K562 (cell line): ENCODE data around the gene PIANP. TPM values are rescaled to one million over a fixed set of nuclear protein-coding genes. Genes with fewer than 3 reads are reported as not detected.

Experiments
- ATAC-seq: fragments of 200-7000 bp; cut with Tn5 transposase; 3 replicates; pipeline ENCODE4 v1.9.1; 2020; ENCODE audit warnings: moderate library complexity
- BruUV-seq: library from RNA; stranded (reverse); fragments of 400-500 nt; replicated peaks from 2 replicates; lab custom pipeline; 2021; lab: Mats Ljungman, UMichigan
- CTCF ChIA-PET: fragments of 300-600 bp; formaldehyde crosslinking; extraction: SDS; loops from one replicate; lab custom pipeline; 2021; ENCODE audit warnings: low intra/inter-chr PET ratio; lab: Yijun Ruan, JAX
- POLR2A ChIA-PET: fragments of 300-600, 350-650 bp; sonication (Branson Sonifier 250); formaldehyde crosslinking; extraction: SDS; loops from one replicate; lab custom pipeline; 2021; ENCODE audit warnings: antibody characterized with exemption, inconsistent platforms; lab: Yijun Ruan, JAX
- DNase-seq, 4 experiments: peaks; one replicate each; pipeline versions ENCODE4 v3.0.0 to v3.0.0-alpha.2; 2011 to 2018; ENCODE audit warnings: low spot score in 3 of 4, mixed read lengths in 3 of 4; ENCODE audit errors: extremely low read depth in 1 of 4
- FAIRE-seq: peaks from 2 replicates; lab custom pipeline; 2011; peaks lifted over from hg19 to GRCh38; lab: Jason Lieb, UNC
- H2AFZ ChIP-seq: 2 replicates; pipeline ENCODE4 v1.6.0; 2011; ENCODE audit warnings: low read depth, low read length, control low read depth, inconsistent platforms
- H3K27ac ChIP-seq: fragments of 200-600 bp; 3 replicates; pipeline ENCODE4 v1.8.0; 2011; ENCODE audit warnings: low read depth, mild to moderate bottlenecking, control low read depth, inconsistent platforms, low read length, moderate library complexity, mixed read lengths; ENCODE audit errors: extremely low read depth
- H3K27me3 ChIP-seq, 2 experiments: fragments of 300-600 bp in 1 of 2; 2 replicates in 1 of 2; 3 replicates in 1 of 2; pipeline versions ENCODE4 v1.6.0 to v1.8.0; 2011; ENCODE audit warnings: inconsistent platforms in 2 of 2, low read length in 2 of 2, mild to moderate bottlenecking in 1 of 2, mixed read lengths in 1 of 2, moderate library complexity in 1 of 2; ENCODE audit not compliant: control insufficient read depth in 2 of 2, insufficient read depth in 2 of 2
- H3K36me3 ChIP-seq: fragments of 300-600 bp; 3 replicates; pipeline ENCODE4 v1.8.0; 2011; ENCODE audit warnings: mild to moderate bottlenecking, low read length, inconsistent platforms; ENCODE audit not compliant: control insufficient read depth, insufficient read depth
- H3K4me1 ChIP-seq, 2 experiments: fragments of 200-600 bp in 1 of 2; replicated peaks in 1 of 2; 2 replicates in 1 of 2; 3 replicates in 1 of 2; pipeline versions ENCODE4 v1.5.1 to v1.8.0; 2011; ENCODE audit warnings: inconsistent platforms in 2 of 2, low read length in 2 of 2, mild to moderate bottlenecking in 1 of 2, mixed read lengths in 1 of 2, moderate library complexity in 1 of 2; ENCODE audit not compliant: control insufficient read depth in 2 of 2, insufficient read depth in 2 of 2
- H3K4me2 ChIP-seq: 2 replicates; pipeline ENCODE4 v1.6.1; 2011; ENCODE audit warnings: low read length, control low read depth, inconsistent platforms, mixed read lengths; ENCODE audit not compliant: insufficient read depth
- H3K4me3 ChIP-seq: fragments of 200-600 bp; sonication (generic), shearing (Covaris generic); 2 replicates; pipeline ENCODE4 v1.5.1; 2016; ENCODE audit warnings: control low read depth, inconsistent platforms
- H3K79me2 ChIP-seq: fragments of 200-600 bp; 3 replicates; pipeline ENCODE4 v1.8.0; 2011; ENCODE audit warnings: low read length, inconsistent platforms; ENCODE audit not compliant: control insufficient read depth, insufficient read depth
- H3K9ac ChIP-seq, 2 experiments: 2 replicates each; pipeline versions ENCODE4 v1.6.0 to v1.6.1; 2011; ENCODE audit warnings: low read depth in 2 of 2, low read length in 2 of 2, control low read depth in 1 of 2, inconsistent platforms in 1 of 2, mild to moderate bottlenecking in 1 of 2, mixed read lengths in 1 of 2; ENCODE audit not compliant: insufficient read depth in 1 of 2
- H3K9me1 ChIP-seq: one replicate; pipeline ENCODE4 v1.6.0; 2011; ENCODE audit warnings: inconsistent platforms, mild to moderate bottlenecking, low read length, moderate library complexity; ENCODE audit not compliant: control insufficient read depth, insufficient read depth
- H3K9me3 ChIP-seq: replicated peaks from 2 replicates; pipeline ENCODE4 v1.5.1; 2011; ENCODE audit warnings: low read depth, low read length, inconsistent platforms; ENCODE audit not compliant: control insufficient read depth, insufficient read depth
- H4K20me1 ChIP-seq: replicated peaks from 2 replicates; pipeline ENCODE4 v1.6.1; 2011; ENCODE audit warnings: low read length, inconsistent platforms, mixed read lengths; ENCODE audit not compliant: control insufficient read depth, insufficient read depth
- BRD4 ChIP-seq: fragments of 200-600 bp; sonication (generic); IDR thresholded peaks from 2 replicates; pipeline ENCODE4 v1.6.1; 2017; ENCODE audit warnings: inconsistent platforms
- COPS2 ChIP-seq: fragments of 450-650 bp; conservative IDR thresholded peaks from 2 replicates; pipeline ENCODE4 v1.6.1; 2016; ENCODE audit warnings: mild to moderate bottlenecking, moderate library complexity
- DNMT1 ChIP-seq: fragments of 450-650 bp; IDR thresholded peaks from 2 replicates; pipeline ENCODE4 v1.6.1; 2016; ENCODE audit warnings: antibody characterized with exemption, mild to moderate bottlenecking
- EHMT2 ChIP-seq: fragments of 450-650 bp; IDR thresholded peaks from 2 replicates; pipeline ENCODE4 v1.6.1; 2018; ENCODE audit warnings: antibody characterized with exemption
- MAFK ChIP-seq: IDR thresholded peaks from 2 replicates; pipeline ENCODE4 v1.6.1; 2011; ENCODE audit warnings: low read length, improper control_type of control experiment
- NBN ChIP-seq: fragments of 450-650 bp; IDR thresholded peaks from 2 replicates; pipeline ENCODE4 v1.6.1; 2016; ENCODE audit warnings: low read depth, mild to moderate bottlenecking
- RAD21 ChIP-seq, 2 experiments: fragments of 250-450 bp in 1 of 2; fragments of 450-650 bp in 1 of 2; sonication (Bioruptor Pico) in 1 of 2; formaldehyde crosslinking in 1 of 2; IDR thresholded peaks in 1 of 2; conservative IDR thresholded peaks in 1 of 2; 2 replicates each; pipeline versions ENCODE4 v1.4.0 to v1.8.0; 2020 to 2022; ENCODE audit warnings: mild to moderate bottlenecking in 2 of 2, moderate library complexity in 1 of 2
- RBM17 ChIP-seq: fragments of 200-400 bp; formaldehyde crosslinking; IDR thresholded peaks from 2 replicates; pipeline ENCODE4 v1.6.1; 2017; ENCODE audit warnings: low read depth, mild to moderate bottlenecking, low read length, borderline replicate concordance
- SIX5 ChIP-seq, 2 experiments: IDR thresholded peaks; 2 replicates each; pipeline ENCODE4 v1.6.1; 2011; ENCODE audit warnings: low read length in 2 of 2, borderline replicate concordance in 1 of 2, low read depth in 1 of 2, mild to moderate bottlenecking in 1 of 2, moderate library complexity in 1 of 2; ENCODE audit not compliant: insufficient read depth in 1 of 2
- ZNF316 ChIP-seq: fragments of 450-650 bp; IDR thresholded peaks from 2 replicates; pipeline ENCODE4 v1.6.1; 2016
- WGBS: fragments of 100-300 bp; shearing (Covaris generic); methylation state at CpG from one replicate; pipeline ENCODE4 v1.1.6; 2016; ENCODE audit warnings: low coverage, mixed read lengths; ENCODE audit not compliant: insufficient coverage; ENCODE audit errors: missing lambda C conversion rate; 5-methylcytosine and 5-hydroxymethylcytosine counted together
- in situ Hi-C: fragments of 300-500 bp; cut with MboI; formaldehyde crosslinking; loops from 4 replicates; pipeline ENCODE4 v1.15.0; 2018; ENCODE audit warnings: inconsistent platforms, mixed read lengths
- intact Hi-C: fragments of 100-400 bp; cut with micrococcal nuclease; formaldehyde crosslinking; loops from 2 replicates; pipeline ENCODE4 v1.14.2; 2022
- polyA plus RNA-seq, 8 experiments: library from polyadenylated mRNA; depleted of rRNA in 4 of 8; stranded (reverse) in 5 of 8; unstranded in 3 of 8; fragments of >200 nt; fragmentation: Nextera tagmentation in 2 of 8; fragmentation: Illumina TruSeq in 1 of 8; extraction: Ambion mirVana in 2 of 8; extraction: Trizol in 1 of 8; gene quantifications; 2 replicates each; pipeline versions ENCODE4 v1.2.1 to v1.2.3, GENCODE V29; 2011 to 2014; ENCODE audit warnings: inconsistent platforms in 1 of 8, missing spikeins in 1 of 8
- total RNA-seq, 7 experiments: library from RNA; depleted of rRNA in 6 of 7; stranded (reverse); fragments of >200 nt in 6 of 7; fragmentation: Illumina TruSeq in 2 of 7; extraction: Trizol in 2 of 7; gene quantifications; 2 replicates each; pipeline versions ENCODE4 v1.2.1 to v1.2.3, GENCODE V29; 2011 to 2021; ENCODE audit warnings: low replicate concordance in 1 of 7
- TF ChIP-seq, protein P1 (sequence below), 2 experiments: fragments of 450-650 bp in 1 of 2; IDR thresholded peaks; 2 replicates each; pipeline ENCODE4 v1.6.1; 2011 to 2017; ENCODE audit warnings: low read depth in 2 of 2, antibody characterized with exemption in 1 of 2, borderline replicate concordance in 1 of 2, low read length in 1 of 2, mild to moderate bottlenecking in 1 of 2, mixed read lengths in 1 of 2; ENCODE audit not compliant: control insufficient read depth in 1 of 2
- TF ChIP-seq, protein P2 (sequence below): fragments of 450-650 bp; IDR thresholded peaks from 2 replicates; pipeline ENCODE4 v1.6.1; 2017; ENCODE audit warnings: antibody characterized with exemption, mild to moderate bottlenecking

PIANP gene
- total and polyA plus RNA-seq, 9 of the 15 experiments (the other 6 are each of a cell fraction or from before 2014, with no cell fraction given) = 0.07 TPM; not detected in 8

DNA sequence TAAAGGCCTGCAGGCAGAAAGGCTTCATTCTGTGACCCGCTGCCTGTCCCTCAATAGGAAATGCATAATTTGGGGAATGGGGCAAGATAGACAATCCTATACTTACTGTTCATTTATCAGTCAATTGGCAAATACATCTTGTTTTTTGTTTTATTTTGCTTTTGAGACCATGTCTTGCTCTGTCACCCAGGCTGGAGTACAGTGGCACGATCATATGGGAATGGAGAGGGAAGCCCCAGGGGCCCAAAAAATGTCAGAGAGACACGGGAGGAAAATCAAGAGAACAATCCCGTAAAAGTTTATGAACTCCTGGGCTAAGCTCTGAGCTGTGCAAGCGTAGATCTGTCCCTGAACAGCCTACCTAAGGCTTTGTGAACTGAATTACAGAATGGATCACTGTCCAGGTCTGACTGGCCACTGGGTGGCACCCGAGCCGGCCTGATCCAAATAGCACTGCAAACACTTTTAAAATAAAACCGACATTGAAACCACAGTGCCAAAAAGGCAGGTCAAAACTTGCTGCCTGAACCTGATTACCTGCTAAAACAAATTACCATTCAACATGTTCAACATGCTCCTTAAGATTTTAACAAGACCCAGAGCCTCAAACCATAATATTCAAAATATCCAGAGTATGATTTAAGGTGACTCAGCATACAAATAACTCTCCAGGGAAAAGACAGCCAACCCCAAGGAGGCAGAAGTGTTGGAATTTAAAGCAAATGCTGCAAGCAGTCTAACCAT, 35.0 kb upstream of the PIANP start:
- Histone ChIP-seq H3K4me2 (no peak overlapping the region; the same call in 1 of the 2 replicates), H2AFZ (peak overlapping the region; percentile 42), H3K9ac (peak overlapping the region in 1 of 2 experiments; percentile 16; a peak in 2 of 4 replicates), H3K9me3 (no peaks in the 10 kb centered on the region; the same call in 1 of the 2 replicates), H3K4me1 (peaks cover 0 to 2% of the 10 kb centered on the region in 2 experiments; a peak in 2 of 5 replicates), H3K27ac (no peak overlapping the region), H4K20me1 (no peaks in the 10 kb centered on the region), H3K79me2 (no peaks in the 10 kb centered on the region), H3K9me1 (no peaks in the 10 kb centered on the region), H3K36me3 (peaks cover 9% of the 10 kb centered on the region; the same call in 1 of the 3 replicates), H3K4me3 (no peak overlapping the region), H3K27me3 (no peaks in the 10 kb centered on the region)
- POLR2A ChIA-PET = no interaction called here
- intact Hi-C loops (loop anchor here (1.0 kb wide), 2 partner anchors 44 to 90 kb away; no protein-coding TSS in a partner anchor), in situ Hi-C loops (no loop called here)
- CTCF ChIA-PET = interaction anchor here (0.7 to 1.5 kb wide), 3 partner anchors 31 to 90 kb away, joined by 3 to 6 read pairs (median 6); partner anchors contain the start of gene PTMS
- ATAC-seq (peak; percentile 97), FAIRE-seq (peak; percentile 88), DNase-seq (peak; percentile 51 to 67 (median 53))
- 35% methylated on average over 7 of the region's 8 CpGs for WGBS
- BruUV-seq = no TSS peak
- TF ChIP-seq, protein P1, sequence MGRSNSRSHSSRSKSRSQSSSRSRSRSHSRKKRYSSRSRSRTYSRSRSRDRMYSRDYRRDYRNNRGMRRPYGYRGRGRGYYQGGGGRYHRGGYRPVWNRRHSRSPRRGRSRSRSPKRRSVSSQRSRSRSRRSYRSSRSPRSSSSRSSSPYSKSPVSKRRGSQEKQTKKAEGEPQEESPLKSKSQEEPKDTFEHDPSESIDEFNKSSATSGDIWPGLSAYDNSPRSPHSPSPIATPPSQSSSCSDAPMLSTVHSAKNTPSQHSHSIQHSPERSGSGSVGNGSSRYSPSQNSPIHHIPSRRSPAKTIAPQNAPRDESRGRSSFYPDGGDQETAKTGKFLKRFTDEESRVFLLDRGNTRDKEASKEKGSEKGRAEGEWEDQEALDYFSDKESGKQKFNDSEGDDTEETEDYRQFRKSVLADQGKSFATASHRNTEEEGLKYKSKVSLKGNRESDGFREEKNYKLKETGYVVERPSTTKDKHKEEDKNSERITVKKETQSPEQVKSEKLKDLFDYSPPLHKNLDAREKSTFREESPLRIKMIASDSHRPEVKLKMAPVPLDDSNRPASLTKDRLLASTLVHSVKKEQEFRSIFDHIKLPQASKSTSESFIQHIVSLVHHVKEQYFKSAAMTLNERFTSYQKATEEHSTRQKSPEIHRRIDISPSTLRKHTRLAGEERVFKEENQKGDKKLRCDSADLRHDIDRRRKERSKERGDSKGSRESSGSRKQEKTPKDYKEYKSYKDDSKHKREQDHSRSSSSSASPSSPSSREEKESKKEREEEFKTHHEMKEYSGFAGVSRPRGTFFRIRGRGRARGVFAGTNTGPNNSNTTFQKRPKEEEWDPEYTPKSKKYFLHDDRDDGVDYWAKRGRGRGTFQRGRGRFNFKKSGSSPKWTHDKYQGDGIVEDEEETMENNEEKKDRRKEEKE (IDR thresholded peaks at IDR 0.05; ENCODE audit: borderline replicate concordance in 1 of 2, control insufficient read depth in 1 of 2, low read depth in 2 of 2, low read length in 1 of 2) = no peak
- 0 out of 2 replicates have a peak, but pooled peaks have one; percentile 40 for TF ChIP-seq NBN
- no peak for TF ChIP-seq EHMT2
- peak; percentile 54 to 75 for TF ChIP-seq RAD21 (CRISPR knock-in tag; conservative IDR thresholded peaks at IDR 0.05 in 1 of 2, IDR thresholded peaks at IDR 0.05 in 1 of 2)
- no peak for TF ChIP-seq COPS2
- TF ChIP-seq BRD4 = no peak
- TF ChIP-seq DNMT1 = 0 out of 2 replicates have a peak, but pooled peaks have one; percentile 33
- TF ChIP-seq, protein P2, sequence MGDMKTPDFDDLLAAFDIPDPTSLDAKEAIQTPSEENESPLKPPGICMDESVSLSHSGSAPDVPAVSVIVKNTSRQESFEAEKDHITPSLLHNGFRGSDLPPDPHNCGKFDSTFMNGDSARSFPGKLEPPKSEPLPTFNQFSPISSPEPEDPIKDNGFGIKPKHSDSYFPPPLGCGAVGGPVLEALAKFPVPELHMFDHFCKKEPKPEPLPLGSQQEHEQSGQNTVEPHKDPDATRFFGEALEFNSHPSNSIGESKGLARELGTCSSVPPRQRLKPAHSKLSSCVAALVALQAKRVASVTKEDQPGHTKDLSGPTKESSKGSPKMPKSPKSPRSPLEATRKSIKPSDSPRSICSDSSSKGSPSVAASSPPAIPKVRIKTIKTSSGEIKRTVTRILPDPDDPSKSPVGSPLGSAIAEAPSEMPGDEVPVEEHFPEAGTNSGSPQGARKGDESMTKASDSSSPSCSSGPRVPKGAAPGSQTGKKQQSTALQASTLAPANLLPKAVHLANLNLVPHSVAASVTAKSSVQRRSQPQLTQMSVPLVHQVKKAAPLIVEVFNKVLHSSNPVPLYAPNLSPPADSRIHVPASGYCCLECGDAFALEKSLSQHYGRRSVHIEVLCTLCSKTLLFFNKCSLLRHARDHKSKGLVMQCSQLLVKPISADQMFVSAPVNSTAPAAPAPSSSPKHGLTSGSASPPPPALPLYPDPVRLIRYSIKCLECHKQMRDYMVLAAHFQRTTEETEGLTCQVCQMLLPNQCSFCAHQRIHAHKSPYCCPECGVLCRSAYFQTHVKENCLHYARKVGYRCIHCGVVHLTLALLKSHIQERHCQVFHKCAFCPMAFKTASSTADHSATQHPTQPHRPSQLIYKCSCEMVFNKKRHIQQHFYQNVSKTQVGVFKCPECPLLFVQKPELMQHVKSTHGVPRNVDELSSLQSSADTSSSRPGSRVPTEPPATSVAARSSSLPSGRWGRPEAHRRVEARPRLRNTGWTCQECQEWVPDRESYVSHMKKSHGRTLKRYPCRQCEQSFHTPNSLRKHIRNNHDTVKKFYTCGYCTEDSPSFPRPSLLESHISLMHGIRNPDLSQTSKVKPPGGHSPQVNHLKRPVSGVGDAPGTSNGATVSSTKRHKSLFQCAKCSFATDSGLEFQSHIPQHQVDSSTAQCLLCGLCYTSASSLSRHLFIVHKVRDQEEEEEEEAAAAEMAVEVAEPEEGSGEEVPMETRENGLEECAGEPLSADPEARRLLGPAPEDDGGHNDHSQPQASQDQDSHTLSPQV = peak; percentile 39; the same call in 1 of the 2 replicates
- peak; percentile 89 for TF ChIP-seq ZNF316
- peak; percentile 28; the same call in 1 of the 2 replicates for TF ChIP-seq MAFK
- no peak for TF ChIP-seq RBM17
- no peak for TF ChIP-seq SIX5 (IDR thresholded peaks at IDR 0.05; ENCODE audit: borderline replicate concordance in 1 of 2, insufficient read depth in 1 of 2, low read depth in 1 of 2, low read length in 2 of 2)
